H9 (cell line): ENCODE results near the gene FAM9B. TPM values are rescaled to one million over a fixed set of nuclear protein-coding genes. Genes with fewer than 3 reads are reported as not detected.

Source experiments
- DNase-seq: peaks from one replicate; pipeline ENCODE4 v3.0.0-alpha.2; 2017
- H2AFZ ChIP-seq: one replicate; pipeline ENCODE4 v1.6.1; 2013; ENCODE audit warnings: mild to moderate bottlenecking, low read length, control low read depth, moderate library complexity
- H2AK5ac ChIP-seq: 2 replicates; pipeline ENCODE4 v1.6.1; 2013; ENCODE audit warnings: low read length, control low read depth, mixed read lengths; ENCODE audit not compliant: insufficient read length
- H2BK120ac ChIP-seq: one replicate; pipeline ENCODE4 v1.6.1; 2013; ENCODE audit warnings: low read depth, mild to moderate bottlenecking, low read length, control low read depth, inconsistent platforms; ENCODE audit not compliant: poor library complexity, severe bottlenecking
- H2BK12ac ChIP-seq: 2 replicates; pipeline ENCODE4 v1.6.1; 2013; ENCODE audit warnings: low read length, control low read depth, mixed read lengths, low read depth; ENCODE audit not compliant: insufficient read length
- H2BK15ac ChIP-seq: 2 replicates; pipeline ENCODE4 v1.6.1; 2013; ENCODE audit warnings: low read depth, low read length, control low read depth
- H2BK20ac ChIP-seq: one replicate; pipeline ENCODE4 v1.6.1; 2013; ENCODE audit warnings: low read depth, mild to moderate bottlenecking, low read length, control low read depth, inconsistent platforms; ENCODE audit not compliant: poor library complexity, severe bottlenecking
- H2BK5ac ChIP-seq: 2 replicates; pipeline ENCODE4 v1.6.1; 2013; ENCODE audit warnings: low read length, control low read depth, mixed read lengths; ENCODE audit not compliant: insufficient read length
- H3K14ac ChIP-seq: 2 replicates; pipeline ENCODE4 v1.6.1; 2013; ENCODE audit warnings: low read length, control low read depth; ENCODE audit not compliant: insufficient read depth
- H3K18ac ChIP-seq: 2 replicates; pipeline ENCODE4 v1.6.1; 2013; ENCODE audit warnings: low read depth, mild to moderate bottlenecking, mixed read lengths, low read length, control low read depth; ENCODE audit not compliant: insufficient read length
- H3K23ac ChIP-seq: 2 replicates; pipeline ENCODE4 v1.6.1; 2013; ENCODE audit warnings: low read length, control low read depth, mixed read lengths, low read depth; ENCODE audit not compliant: insufficient read length
- H3K23me2 ChIP-seq: 2 replicates; pipeline ENCODE4 v1.6.1; 2013; ENCODE audit warnings: low read depth, mild to moderate bottlenecking, mixed read lengths, low read length, control low read depth; ENCODE audit not compliant: insufficient read length, poor library complexity, severe bottlenecking
- H3K27ac ChIP-seq: 2 replicates; pipeline ENCODE4 v1.5.1; 2013; ENCODE audit warnings: low read length, control low read depth, mixed read lengths, low read depth; ENCODE audit not compliant: insufficient read length
- H3K27me3 ChIP-seq: 2 replicates; pipeline ENCODE4 v1.6.1; 2013; ENCODE audit warnings: low read length, control low read depth, inconsistent platforms; ENCODE audit not compliant: insufficient read depth
- H3K4ac ChIP-seq: 2 replicates; pipeline ENCODE4 v1.6.1; 2013; ENCODE audit warnings: low read depth, mild to moderate bottlenecking, control low read depth, inconsistent platforms, low read length, moderate library complexity
- H3K4me1 ChIP-seq: 2 replicates; pipeline ENCODE4 v1.6.1; 2013; ENCODE audit warnings: low read length, control low read depth, inconsistent platforms; ENCODE audit not compliant: insufficient read depth
- H3K4me2 ChIP-seq: 2 replicates; pipeline ENCODE4 v1.6.1; 2013; ENCODE audit warnings: low read length, control low read depth, mixed read lengths; ENCODE audit not compliant: insufficient read length, insufficient read depth
- H3K56ac ChIP-seq: 2 replicates; pipeline ENCODE4 v1.6.1; 2013; ENCODE audit warnings: low read depth, mild to moderate bottlenecking, mixed read lengths, low read length, control low read depth; ENCODE audit not compliant: insufficient read length
- H3K79me1 ChIP-seq: 2 replicates; pipeline ENCODE4 v1.6.1; 2013; ENCODE audit warnings: low read depth, mild to moderate bottlenecking, moderate library complexity, low read length, control low read depth, inconsistent platforms; ENCODE audit not compliant: insufficient read depth, poor library complexity, severe bottlenecking
- H3K79me2 ChIP-seq: 2 replicates; pipeline ENCODE4 v1.6.1; 2013; ENCODE audit warnings: low read length, control low read depth, inconsistent platforms; ENCODE audit not compliant: insufficient read depth
- H3K9ac ChIP-seq: 2 replicates; pipeline ENCODE4 v1.6.1; 2013; ENCODE audit warnings: low read length, control low read depth, mixed read lengths; ENCODE audit not compliant: insufficient read length; ENCODE audit errors: extremely low read depth
- H3K9me3 ChIP-seq: one replicate; pipeline ENCODE4 v1.6.1; 2013; ENCODE audit warnings: low read depth, low read length, inconsistent platforms; ENCODE audit not compliant: control insufficient read depth
- H3T11ph ChIP-seq: one replicate; pipeline ENCODE4 v1.6.1; 2013; ENCODE audit warnings: mild to moderate bottlenecking, low read length, control low read depth, inconsistent platforms
- H4K20me1 ChIP-seq: one replicate; pipeline ENCODE4 v1.6.1; 2013; ENCODE audit not compliant: control insufficient read depth, insufficient read length, insufficient read depth
- H4K5ac ChIP-seq: 2 replicates; pipeline ENCODE4 v1.6.1; 2013; ENCODE audit warnings: low read depth, mild to moderate bottlenecking, mixed read lengths, low read length, control low read depth; ENCODE audit not compliant: insufficient read length
- H4K8ac ChIP-seq: replicated peaks from 2 replicates; pipeline ENCODE4 v1.6.1; 2013; ENCODE audit warnings: low read length, control low read depth, mixed read lengths, low read depth; ENCODE audit not compliant: insufficient read length
- H4K91ac ChIP-seq: 2 replicates; pipeline ENCODE4 v1.6.1; 2013; ENCODE audit warnings: low read depth, mild to moderate bottlenecking, moderate library complexity, mixed read lengths, low read length, control low read depth; ENCODE audit not compliant: insufficient read length
- H3K27ac Mint-ChIP-seq, 3 experiments: 2 replicates in 2 of 3; 3 replicates in 1 of 3; pipeline ENCODE4 v1.8.0; 2020 to 2021; ENCODE audit warnings: mixed read lengths in 3 of 3, mild to moderate bottlenecking in 1 of 3, moderate library complexity in 1 of 3
- H3K27me3 Mint-ChIP-seq: 2 replicates; pipeline ENCODE4 v1.8.0; 2021; ENCODE audit warnings: low read depth, mild to moderate bottlenecking, moderate library complexity, mixed read lengths
- H3K36me3 Mint-ChIP-seq, 3 experiments: 2 replicates in 2 of 3; 3 replicates in 1 of 3; pipeline ENCODE4 v1.8.0; 2020 to 2021; ENCODE audit warnings: low read depth in 3 of 3, mixed read lengths in 3 of 3; ENCODE audit not compliant: insufficient read depth in 1 of 3
- H3K4me1 Mint-ChIP-seq, 2 experiments: 2 replicates each; pipeline ENCODE4 v1.8.0; 2020; ENCODE audit warnings: mixed read lengths in 2 of 2
- H3K4me3 Mint-ChIP-seq, 2 experiments: 2 replicates in 1 of 2; 3 replicates in 1 of 2; pipeline ENCODE4 v1.8.0; 2020 to 2021; ENCODE audit warnings: mild to moderate bottlenecking in 2 of 2, mixed read lengths in 2 of 2, moderate library complexity in 1 of 2
- H3K9me3 Mint-ChIP-seq, 2 experiments: 2 replicates in 1 of 2; 3 replicates in 1 of 2; pipeline ENCODE4 v1.8.0; 2020; ENCODE audit warnings: mild to moderate bottlenecking in 2 of 2, mixed read lengths in 2 of 2, moderate library complexity in 1 of 2
- CTCF ChIP-seq: fragments of 200-600 bp; sonication (generic); conservative IDR thresholded peaks from 3 replicates; pipeline ENCODE4 v1.8.0; 2021; ENCODE audit warnings: antibody characterized with exemption, mild to moderate bottlenecking
- WGBS: extraction: QIAGEN DNeasy Blood & Tissue Kit; methylation state at CpG from one replicate; pipeline ENCODE4 v1.1.7; 2013; ENCODE audit warnings: missing lambda C conversion rate, low lambda C conversion rate, mixed read lengths; ENCODE audit not compliant: insufficient read length; ENCODE audit errors: extremely low coverage; 5-methylcytosine and 5-hydroxymethylcytosine counted together
- total RNA-seq: library from RNA; stranded (reverse); gene quantifications from 2 replicates; pipeline ENCODE4 v1.2.1, GENCODE V29; 2021

The FAM9B gene
- total RNA-seq, 1 experiment from 2014 or later: not detected

- H3K27me3 Mint-ChIP-seq: peaks cover 2% of the 10 kb centered on the region; the same call in 1 of the 2 replicates
Measured at GRCh38 chrX:9081271-9081670, 47.3 kb upstream of the FAM9B start.

More at GRCh38 chrX:9081271-9081670, 47.3 kb upstream of the FAM9B start:
- Mint-ChIP-seq H3K4me3 (no peak overlapping the region), H3K36me3 (peaks cover 0 to 16% (median 1%) of the 10 kb centered on the region in 3 experiments; a peak in 4 of 7 replicates), H3K4me1 (no peaks in the 10 kb centered on the region), H3K27ac (no peak overlapping the region), H3K9me3 (peaks cover 17 to 51% of the 10 kb centered on the region in 2 experiments; a peak in 4 of 5 replicates)
- Histone ChIP-seq H4K20me1 (no peaks in the 10 kb centered on the region), H4K91ac (no peak overlapping the region), H2BK20ac (no peak overlapping the region), H2BK12ac (no peak overlapping the region), H3K23me2 (no peaks in the 10 kb centered on the region), H3K27me3 (no peaks in the 10 kb centered on the region; the same call in 1 of the 2 replicates), H2BK15ac (no peak overlapping the region), H3K23ac (no peak overlapping the region), H3K14ac (no peak overlapping the region), H3K27ac (no peak overlapping the region), H2BK120ac (no peak overlapping the region), H3T11ph (no peak overlapping the region), H4K5ac (no peak overlapping the region), H3K18ac (no peak overlapping the region), H3K4me1 (no peaks in the 10 kb centered on the region), H2AK5ac (no peak overlapping the region), H3K4me2 (no peak overlapping the region), H3K9me3 (no peaks in the 10 kb centered on the region), H3K4ac (no peak overlapping the region), H3K9ac (no peak overlapping the region), H2BK5ac (no peak overlapping the region), H3K79me2 (no peaks in the 10 kb centered on the region), H4K8ac (no peak overlapping the region), H2AFZ (no peak overlapping the region), H3K56ac (no peak overlapping the region), H3K79me1 (no peaks in the 10 kb centered on the region)
- WGBS: no CpG with 5 or more reads among the region's 2 CpGs
- DNase-seq: no peak
- TF ChIP-seq CTCF: no peak
